ENCODE data around the gene PRKN.

PRKN gene

GRCh38 chr6:162620073-162620472 lies 107.5 kb downstream of the PRKN start:
- DNase-seq (ENCODE audit: low read depth in 1 of 2, low spot score in 1 of 2) = no peak

GRCh38 chr6:162618448-162619002 lies 109.0 kb downstream of the PRKN start:
- no peak for DNase-seq (ENCODE audit: low read depth in 1 of 2, low spot score in 1 of 2)

- DNase-seq (ENCODE audit: low read depth in 1 of 2, low spot score in 1 of 2) = no peak
Measured at GRCh38 chr6:162615016-162615705, 112.4 kb downstream of the PRKN start.

GRCh38 chr6:162613310-162613709 lies 114.3 kb downstream of the PRKN start:
- DNase-seq (ENCODE audit: low read depth in 1 of 2, low spot score in 1 of 2) = no peak

GRCh38 chr6:162612613-162613012 lies 115.0 kb downstream of the PRKN start:
- no peak for DNase-seq (ENCODE audit: low read depth in 1 of 2, low spot score in 1 of 2)

- DNase-seq (ENCODE audit: low read depth in 1 of 2, low spot score in 1 of 2) = no peak
Measured at GRCh38 chr6:162610351-162610750, 117.2 kb downstream of the PRKN start.

- DNase-seq (ENCODE audit: low read depth in 1 of 2, low spot score in 1 of 2) = no peak
Measured at GRCh38 chr6:162605881-162606280, 121.7 kb downstream of the PRKN start.

GRCh38 chr6:162603231-162604015 lies 124.1 kb downstream of the PRKN start:
- no peak for DNase-seq (ENCODE audit: low read depth in 1 of 2, low spot score in 1 of 2)

GRCh38 chr6:162602759-162603158 lies 124.8 kb downstream of the PRKN start:
- DNase-seq (ENCODE audit: low read depth in 1 of 2, low spot score in 1 of 2) = no peak

- DNase-seq (ENCODE audit: low read depth in 1 of 2, low spot score in 1 of 2) = no peak
Measured at GRCh38 chr6:162596676-162597075, 130.9 kb downstream of the PRKN start.

- DNase-seq (ENCODE audit: low read depth in 1 of 2, low spot score in 1 of 2) = no peak
Measured at GRCh38 chr6:162591517-162591916, 136.0 kb downstream of the PRKN start.

- DNase-seq (ENCODE audit: low read depth in 1 of 2, low spot score in 1 of 2) = no peak
Measured at GRCh38 chr6:162581988-162582780, 145.4 kb downstream of the PRKN start.

GRCh38 chr6:162580619-162581018 lies 146.9 kb downstream of the PRKN start:
- DNase-seq (ENCODE audit: low read depth in 1 of 2, low spot score in 1 of 2) = no peak

- DNase-seq (ENCODE audit: low read depth in 1 of 2, low spot score in 1 of 2) = no peak
Measured at GRCh38 chr6:162576016-162576415, 151.6 kb downstream of the PRKN start.

GRCh38 chr6:162572240-162572639 lies 155.3 kb downstream of the PRKN start:
- no peak for DNase-seq (ENCODE audit: low read depth in 1 of 2, low spot score in 1 of 2)

- DNase-seq (ENCODE audit: low read depth in 1 of 2, low spot score in 1 of 2) = no peak
Measured at GRCh38 chr6:162568266-162568665, 159.3 kb downstream of the PRKN start.

- DNase-seq (ENCODE audit: low read depth in 1 of 2, low spot score in 1 of 2) = no peak
Measured at GRCh38 chr6:162562041-162562440, 165.5 kb downstream of the PRKN start.

- no peak for DNase-seq (ENCODE audit: low read depth in 1 of 2, low spot score in 1 of 2)
Measured at GRCh38 chr6:162560891-162561290, 166.7 kb downstream of the PRKN start.

GRCh38 chr6:162554531-162554930 lies 173.0 kb downstream of the PRKN start:
- no peak for DNase-seq (ENCODE audit: low read depth in 1 of 2, low spot score in 1 of 2)

GRCh38 chr6:162546905-162547304 lies 180.7 kb downstream of the PRKN start:
- DNase-seq (ENCODE audit: low read depth in 1 of 2, low spot score in 1 of 2) = no peak

GRCh38 chr6:162543221-162543620 lies 184.3 kb downstream of the PRKN start:
- DNase-seq (ENCODE audit: low read depth in 1 of 2, low spot score in 1 of 2) = no peak

Data from activated T-helper 1 cell treated with anti-CD3 and anti-CD28 coated beads, Interleukin-2, amount 50 U/mL, for 16 hours (primary cell).